Activated CD4-positive, alpha-beta T cell treated with anti-CD3 and anti-CD28 coated beads, Interleukin-2, amount 10 ng/mL, durations not matched to agents 24 days and 14 days (primary cell): ENCODE data around the gene TIAM1. TPM values are rescaled to one million over a fixed set of nuclear protein-coding genes. Genes with fewer than 3 reads are reported as not detected.

Source experiments
- DNase-seq: peaks from one replicate; pipeline ENCODE4 v3.0.0; 2022
- H3K27ac Mint-ChIP-seq: one replicate; pipeline ENCODE4 v1.8.0; 2022; ENCODE audit warnings: mild to moderate bottlenecking, mixed read lengths
- H3K27me3 Mint-ChIP-seq: one replicate; pipeline ENCODE4 v1.8.0; 2022; ENCODE audit warnings: mixed read lengths
- H3K36me3 Mint-ChIP-seq: one replicate; pipeline ENCODE4 v1.8.0; 2022; ENCODE audit warnings: low read depth, mild to moderate bottlenecking, mixed read lengths
- H3K4me1 Mint-ChIP-seq: one replicate; pipeline ENCODE4 v1.8.0; 2021; ENCODE audit warnings: mixed read lengths
- H3K4me3 Mint-ChIP-seq: one replicate; pipeline ENCODE4 v1.8.0; 2022; ENCODE audit warnings: mild to moderate bottlenecking, moderate library complexity, mixed read lengths
- H3K9me3 Mint-ChIP-seq: one replicate; pipeline ENCODE4 v1.8.0; 2021; ENCODE audit warnings: mixed read lengths
- intact Hi-C: fragments of 100-400 bp; cut with micrococcal nuclease; formaldehyde crosslinking; loops from one replicate; pipeline ENCODE4 v1.15.1; 2023
- total RNA-seq: library from RNA; stranded (reverse); gene quantifications from 2 replicates; pipeline ENCODE4 v1.2.3, GENCODE V29; 2022

Gene TIAM1
- total RNA-seq, 1 donor from 2014 or later = 104 TPM

DNA sequence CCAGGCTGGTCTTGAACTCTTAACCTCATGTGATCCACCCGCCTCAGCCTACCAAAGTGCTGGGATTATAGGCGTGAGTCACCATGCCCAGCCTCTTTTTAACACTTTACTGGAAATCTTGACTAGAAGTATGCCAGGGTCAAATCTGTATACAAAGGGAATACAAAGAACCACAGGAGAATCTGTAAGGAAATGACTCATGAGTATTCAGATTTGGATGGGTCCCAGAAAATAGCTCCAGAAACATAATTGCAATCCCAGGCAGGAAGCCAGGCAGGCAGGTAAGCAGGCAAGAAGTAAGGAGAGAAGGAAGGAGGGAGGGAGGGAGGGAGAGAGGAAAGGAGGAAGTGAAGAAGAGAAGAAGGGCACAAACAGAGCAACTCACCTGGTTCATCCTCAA, 22.8 kb upstream of the TIAM1 start:
- peaks cover 6% of the 10 kb centered on the region for H3K36me3 Mint-ChIP-seq
- H3K4me1 Mint-ChIP-seq = peaks cover 48% of the 10 kb centered on the region
- no peak overlapping the region for H3K27ac Mint-ChIP-seq
- intact Hi-C loops = no loop called here
- H3K27me3 Mint-ChIP-seq = no peaks in the 10 kb centered on the region
- no peak for DNase-seq
- no peak overlapping the region for H3K4me3 Mint-ChIP-seq
- peaks cover 4% of the 10 kb centered on the region for H3K9me3 Mint-ChIP-seq

DNA sequence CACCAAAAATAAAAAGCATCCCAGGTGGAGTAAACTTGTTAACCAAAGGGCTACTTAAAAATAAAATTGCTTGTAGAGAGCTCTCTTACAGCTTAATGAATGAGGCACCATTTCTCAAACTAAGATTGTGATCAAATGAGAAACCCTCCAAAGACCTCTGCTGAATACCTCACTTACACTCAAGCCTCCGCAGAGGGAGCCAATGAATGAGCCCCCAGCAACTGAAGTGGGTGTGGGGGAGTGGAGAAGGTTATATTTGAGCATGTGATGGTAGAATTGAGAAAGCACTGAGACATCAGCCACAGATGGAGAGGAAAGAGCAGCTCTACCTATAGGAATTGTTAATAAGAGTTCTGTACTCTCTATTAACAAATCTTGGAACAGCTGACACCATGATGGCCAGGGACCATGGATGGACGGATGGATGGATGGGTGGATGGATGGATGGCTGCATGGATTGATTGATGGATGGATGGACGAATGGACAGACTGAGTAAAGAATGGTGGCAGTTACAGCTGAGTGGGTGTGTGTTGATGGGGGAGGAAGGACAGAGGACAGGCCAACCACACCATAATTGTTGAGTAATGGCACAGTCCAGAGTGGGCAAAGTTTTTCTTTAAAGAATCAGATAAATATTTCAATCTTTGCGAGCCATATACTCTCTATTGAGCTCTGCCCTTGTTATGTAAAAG, 20.3 kb upstream of the TIAM1 start:
- peak; percentile 62 for DNase-seq
- Mint-ChIP-seq H3K27ac (peak overlapping the region; percentile 80), H3K36me3 (peaks cover 13% of the 10 kb centered on the region), H3K4me1 (peaks cover 55% of the 10 kb centered on the region), H3K4me3 (peak overlapping the region; percentile 73), H3K27me3 (no peaks in the 10 kb centered on the region), H3K9me3 (peaks cover 14% of the 10 kb centered on the region)
- intact Hi-C loops = loop anchor here (1.0 to 5.0 kb wide), 2 partner anchors 10 to 33 kb away; no protein-coding TSS in a partner anchor

DNA sequence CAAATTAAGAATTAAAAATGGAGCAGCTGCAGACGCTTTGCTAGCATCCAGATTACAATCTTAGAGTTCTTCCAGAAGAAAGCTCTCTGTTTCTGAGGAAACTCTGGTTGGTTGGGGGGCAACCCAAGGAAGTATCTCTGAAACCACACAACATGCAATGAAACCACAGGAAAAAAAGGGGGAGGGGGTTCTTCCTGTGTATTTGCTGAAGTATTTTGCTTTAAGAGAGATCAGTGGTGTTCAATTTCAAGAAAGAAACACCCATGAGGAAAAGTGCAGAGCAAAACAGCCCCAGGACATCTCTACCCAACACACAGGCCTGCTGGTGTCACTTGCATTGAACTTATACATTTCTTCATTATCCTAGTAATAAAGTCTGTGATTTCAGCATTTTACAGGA, 19.7 kb upstream of the TIAM1 start:
- Mint-ChIP-seq H3K4me3 (peak overlapping the region; percentile 73), H3K36me3 (peaks cover 16% of the 10 kb centered on the region), H3K27ac (peak overlapping the region; percentile 80), H3K9me3 (peaks cover 14% of the 10 kb centered on the region), H3K4me1 (peaks cover 55% of the 10 kb centered on the region), H3K27me3 (no peaks in the 10 kb centered on the region)
- intact Hi-C loops = loop anchor here (1.0 to 5.0 kb wide), 2 partner anchors 9 to 34 kb away; no protein-coding TSS in a partner anchor
- DNase-seq = peak; percentile 85

DNA sequence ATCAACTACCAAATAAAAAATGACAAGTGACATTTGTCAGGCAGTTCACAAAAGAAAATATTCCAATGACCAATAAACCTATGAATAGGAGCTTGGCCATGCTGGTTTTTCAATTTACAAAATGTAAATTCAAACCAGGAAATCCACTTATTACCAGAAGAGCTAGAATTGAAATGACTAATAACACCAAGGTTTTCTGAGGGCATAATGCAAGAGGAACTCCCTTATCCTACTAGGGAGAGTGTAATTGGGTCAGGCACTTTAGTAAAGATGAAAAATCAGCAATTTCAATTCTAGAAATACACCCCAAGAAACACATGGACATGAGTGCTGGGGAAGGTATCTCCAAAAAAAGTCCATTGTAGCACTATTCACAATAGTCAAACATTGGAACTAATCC, 16.7 kb upstream of the TIAM1 start:
- Mint-ChIP-seq H3K9me3 (peaks cover 14% of the 10 kb centered on the region), H3K27me3 (no peaks in the 10 kb centered on the region), H3K27ac (peak overlapping the region; percentile 12), H3K4me3 (no peak overlapping the region), H3K4me1 (peaks cover 49% of the 10 kb centered on the region), H3K36me3 (peaks cover 17% of the 10 kb centered on the region)
- no peak for DNase-seq
- intact Hi-C loops = loop anchor here (5.0 kb wide), 1 partner anchor 37 kb away; no protein-coding TSS in a partner anchor

DNA sequence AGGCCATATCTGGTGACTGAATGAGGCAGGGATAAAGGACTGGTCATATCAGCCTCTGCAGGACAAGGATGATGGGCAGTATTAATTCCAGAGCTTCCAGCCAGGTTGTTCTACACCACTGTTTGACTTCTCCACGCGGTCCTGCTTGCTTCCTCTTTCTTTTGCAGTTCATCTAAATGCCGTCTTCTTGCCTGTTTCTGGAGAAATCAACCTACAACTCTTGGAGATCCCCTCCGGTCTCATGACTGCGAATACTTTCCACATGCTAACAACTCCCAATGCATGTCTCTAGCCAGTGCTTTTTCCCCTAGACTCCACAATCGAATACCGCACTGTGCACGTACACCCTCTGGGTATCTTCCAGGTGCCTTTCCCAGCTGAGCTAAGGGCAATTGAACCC, 14.1 kb upstream of the TIAM1 start:
- intact Hi-C loops = no loop called here
- Mint-ChIP-seq H3K27ac (no peak overlapping the region), H3K27me3 (peaks cover 5% of the 10 kb centered on the region), H3K36me3 (peaks cover 20% of the 10 kb centered on the region), H3K9me3 (peaks cover 10% of the 10 kb centered on the region), H3K4me3 (no peak overlapping the region), H3K4me1 (peaks cover 45% of the 10 kb centered on the region)
- DNase-seq = no peak

DNA sequence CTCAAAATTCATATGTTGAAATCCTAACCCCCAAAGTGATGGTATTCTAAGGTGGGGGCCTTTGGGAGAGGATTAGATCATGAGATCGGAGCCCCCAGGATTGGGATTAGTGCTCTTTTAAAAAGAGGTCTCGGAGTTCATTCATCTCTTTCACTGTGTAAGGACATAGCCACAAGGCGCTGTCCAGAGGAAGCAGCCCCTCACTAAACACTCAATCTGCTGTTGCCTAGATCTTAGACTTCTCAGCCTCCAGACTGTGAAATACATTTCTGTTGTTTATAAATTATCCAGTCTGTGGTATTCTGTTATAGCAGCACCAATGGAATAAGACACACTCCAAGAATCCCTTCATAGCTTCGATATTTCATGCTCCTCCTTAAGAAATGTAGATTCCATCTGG, 12.4 kb upstream of the TIAM1 start:
- Mint-ChIP-seq H3K4me1 (peaks cover 48% of the 10 kb centered on the region), H3K36me3 (peaks cover 22% of the 10 kb centered on the region), H3K27me3 (peaks cover 5% of the 10 kb centered on the region), H3K27ac (no peak overlapping the region), H3K4me3 (no peak overlapping the region), H3K9me3 (peaks cover 10% of the 10 kb centered on the region)
- no peak for DNase-seq
- intact Hi-C loops = no loop called here

DNA sequence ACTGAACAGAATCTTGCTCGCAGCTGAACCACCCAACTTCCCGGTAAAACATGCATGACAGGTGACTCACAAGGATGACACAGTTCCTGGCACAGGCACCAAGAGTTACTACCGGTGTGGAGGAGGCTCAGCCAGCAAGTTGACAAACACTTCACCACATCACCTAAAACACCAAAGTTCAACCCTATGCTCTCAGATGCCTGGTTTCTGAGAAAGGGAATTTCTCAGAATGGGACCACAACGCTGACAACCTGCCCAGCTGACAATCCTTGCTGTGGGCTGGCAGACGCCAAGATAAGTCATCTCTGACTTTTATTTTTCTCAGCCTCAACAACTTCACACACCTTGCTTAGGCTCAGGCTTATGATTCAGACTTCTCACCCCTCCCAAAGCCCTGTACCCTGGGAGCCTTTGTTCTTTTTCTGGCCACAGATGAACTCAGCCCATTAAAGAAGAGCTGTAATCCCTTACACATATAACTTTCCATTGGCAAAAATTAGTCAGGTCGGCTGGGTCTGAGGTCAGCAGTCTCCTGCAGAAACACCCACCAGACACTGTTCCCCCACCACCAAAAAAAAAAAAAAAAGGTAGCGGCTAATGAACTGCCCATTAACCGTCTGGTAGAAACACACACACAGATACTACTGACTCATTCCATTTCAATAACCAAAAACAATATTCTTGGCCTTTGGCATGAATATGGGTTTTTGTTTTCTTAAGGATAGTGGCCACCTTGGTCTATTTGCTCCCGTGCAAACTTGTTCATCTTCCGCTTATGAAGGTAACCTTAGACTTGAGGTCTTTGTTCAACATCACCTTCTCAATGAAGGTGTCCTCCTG, 10.8 kb upstream of the TIAM1 start:
- Mint-ChIP-seq H3K9me3 (peaks cover 4% of the 10 kb centered on the region), H3K4me1 (peaks cover 40% of the 10 kb centered on the region), H3K4me3 (peak overlapping the region; percentile 44), H3K36me3 (peaks cover 25% of the 10 kb centered on the region), H3K27me3 (peaks cover 5% of the 10 kb centered on the region), H3K27ac (peak overlapping the region; percentile 87)
- intact Hi-C loops = loop anchor here (1.0 to 2.0 kb wide), 9 partner anchors 9 to 222 kb away; no protein-coding TSS in a partner anchor
- DNase-seq = peak; percentile 95

DNA sequence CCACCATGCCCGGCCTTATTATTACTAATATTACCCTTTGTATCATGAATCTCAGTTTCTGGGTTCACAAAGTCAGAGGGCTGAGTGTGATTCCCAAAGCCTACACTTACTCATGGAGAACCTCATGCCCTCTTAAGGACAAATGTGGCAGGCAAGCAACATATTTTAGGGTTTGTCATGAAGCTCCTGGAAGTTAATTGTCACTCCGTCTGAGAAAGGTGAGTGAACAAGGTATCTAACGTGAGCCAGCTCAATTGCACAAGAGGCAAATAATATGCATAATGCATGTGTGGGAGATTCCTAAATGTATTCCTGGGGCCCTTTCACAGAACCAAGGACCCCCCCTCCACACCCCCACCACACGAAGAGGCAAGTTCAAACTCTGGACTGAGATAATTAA, 10.1 kb upstream of the TIAM1 start:
- Mint-ChIP-seq H3K4me1 (peaks cover 38% of the 10 kb centered on the region), H3K27me3 (peaks cover 5% of the 10 kb centered on the region), H3K36me3 (peaks cover 20% of the 10 kb centered on the region), H3K27ac (peak overlapping the region; percentile 87), H3K4me3 (peak overlapping the region; percentile 44), H3K9me3 (peaks cover 4% of the 10 kb centered on the region)
- DNase-seq = no peak
- intact Hi-C loops = loop anchor here (1.0 to 2.0 kb wide), 9 partner anchors 10 to 221 kb away; no protein-coding TSS in a partner anchor

DNA sequence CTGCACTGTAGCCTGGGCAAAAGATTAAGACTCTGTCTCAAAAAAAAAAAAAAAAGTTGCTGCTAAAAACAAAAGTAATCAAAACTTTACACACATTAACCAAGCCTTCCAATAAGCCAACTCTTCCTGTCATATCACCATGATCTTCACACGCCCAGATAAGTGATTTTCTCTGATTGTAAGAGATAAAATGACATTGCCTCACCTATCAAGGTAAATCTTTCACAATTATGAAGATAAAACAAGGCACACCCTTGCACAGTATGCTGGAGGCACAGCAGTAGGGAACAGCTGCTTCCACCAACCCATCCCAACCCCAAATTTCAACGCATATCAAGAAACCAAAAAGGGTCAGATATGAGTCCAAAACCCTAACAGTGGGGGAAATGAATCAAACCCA, 8.8 kb upstream of the TIAM1 start:
- Mint-ChIP-seq H3K4me1 (peaks cover 41% of the 10 kb centered on the region), H3K27ac (peak overlapping the region; percentile 59), H3K36me3 (peaks cover 22% of the 10 kb centered on the region), H3K27me3 (peaks cover 5% of the 10 kb centered on the region), H3K4me3 (peak overlapping the region; percentile 48), H3K9me3 (peaks cover 4% of the 10 kb centered on the region)
- peak; percentile 71 for DNase-seq
- intact Hi-C loops = no loop called here

DNA sequence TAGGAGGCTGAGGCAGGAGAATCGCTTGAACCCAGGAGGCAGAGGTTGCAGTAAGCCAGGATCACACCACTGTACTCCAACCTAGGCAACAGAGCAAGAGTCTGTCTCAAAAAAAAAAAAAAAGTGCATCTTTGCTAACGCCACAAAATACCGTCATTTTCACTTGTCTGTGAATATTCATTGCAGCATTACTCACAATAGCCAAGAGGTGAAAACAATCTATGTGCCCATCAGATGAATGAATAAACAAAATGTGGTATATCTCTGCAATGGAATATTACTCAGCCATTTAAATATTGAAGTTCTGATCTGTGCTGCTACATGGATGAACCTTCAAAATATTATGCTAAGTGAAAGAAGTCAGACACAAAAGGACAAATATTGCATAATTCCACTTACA, 7.9 kb upstream of the TIAM1 start:
- Mint-ChIP-seq H3K4me3 (no peak overlapping the region), H3K9me3 (peaks cover 4% of the 10 kb centered on the region), H3K27ac (peak overlapping the region; percentile 65), H3K36me3 (peaks cover 22% of the 10 kb centered on the region), H3K27me3 (peaks cover 8% of the 10 kb centered on the region), H3K4me1 (peaks cover 47% of the 10 kb centered on the region)
- DNase-seq = no peak
- intact Hi-C loops = no loop called here

DNA sequence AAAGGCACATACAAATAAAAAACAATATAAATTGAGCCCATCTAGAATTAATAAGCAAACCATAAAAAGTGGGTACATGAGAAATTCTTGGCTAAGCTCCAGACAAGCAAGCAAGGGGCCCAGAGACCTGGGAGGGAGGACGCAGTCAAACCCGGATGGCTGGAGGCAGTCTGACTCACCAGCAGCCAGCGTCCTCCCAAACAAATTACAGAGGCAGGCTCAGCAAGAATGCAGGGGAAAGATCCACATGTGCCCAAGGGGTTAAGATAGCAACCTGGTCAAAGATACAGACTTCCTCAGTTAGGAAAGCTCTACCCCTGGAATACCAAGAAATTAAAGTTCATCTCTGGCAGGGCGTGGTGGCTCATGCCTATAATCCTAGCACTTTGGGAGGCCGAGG, 7.4 kb upstream of the TIAM1 start:
- intact Hi-C loops = no loop called here
- no peak for DNase-seq
- H3K27ac Mint-ChIP-seq = peak overlapping the region; percentile 65
- peaks cover 10% of the 10 kb centered on the region for H3K27me3 Mint-ChIP-seq
- no peak overlapping the region for H3K4me3 Mint-ChIP-seq
- H3K36me3 Mint-ChIP-seq = peaks cover 22% of the 10 kb centered on the region
- H3K4me1 Mint-ChIP-seq = peaks cover 49% of the 10 kb centered on the region
- H3K9me3 Mint-ChIP-seq = peaks cover 4% of the 10 kb centered on the region

DNA sequence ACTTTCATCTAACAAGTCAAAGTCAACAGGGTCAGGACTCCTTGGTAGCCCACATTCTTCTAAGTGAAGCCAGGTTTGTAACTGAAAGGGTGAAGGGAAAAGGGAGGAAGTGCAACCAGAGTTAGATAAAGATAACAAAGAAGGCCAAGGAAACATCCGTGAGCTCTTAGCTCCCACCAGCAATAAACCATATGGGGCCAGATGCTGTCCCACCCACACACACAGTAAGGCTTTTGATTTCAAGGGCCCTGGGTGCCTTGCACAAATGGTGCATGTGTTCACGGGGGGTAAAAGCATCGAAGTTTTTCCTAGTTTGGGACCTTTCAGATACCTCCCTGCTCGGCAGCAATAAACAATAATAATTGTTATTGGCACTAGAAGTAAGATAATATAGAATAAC, 5.1 kb upstream of the TIAM1 start:
- Mint-ChIP-seq H3K27me3 (peaks cover 15% of the 10 kb centered on the region), H3K9me3 (peaks cover 4% of the 10 kb centered on the region), H3K4me3 (no peak overlapping the region), H3K36me3 (peaks cover 14% of the 10 kb centered on the region), H3K4me1 (peaks cover 40% of the 10 kb centered on the region), H3K27ac (no peak overlapping the region)
- no peak for DNase-seq
- intact Hi-C loops = no loop called here

DNA sequence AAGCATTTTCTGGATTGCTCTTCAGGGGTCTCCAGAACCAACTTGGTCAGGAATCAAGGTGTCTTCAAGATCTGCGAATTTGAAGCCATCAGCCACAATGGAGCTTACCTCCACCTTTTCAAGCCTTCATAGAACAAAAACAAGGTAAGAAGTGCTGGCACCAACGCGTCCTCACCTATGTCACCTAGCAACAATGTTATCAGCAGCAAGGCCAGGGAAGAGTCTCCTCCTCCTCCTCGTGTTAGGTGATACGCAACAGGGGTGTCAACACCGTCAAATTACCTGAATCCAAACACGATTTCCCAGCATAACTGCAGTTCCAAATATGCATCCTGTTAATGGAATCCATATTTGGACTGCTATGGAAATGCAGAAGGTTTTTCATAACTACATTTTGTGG, 4.1 kb upstream of the TIAM1 start:
- Mint-ChIP-seq H3K36me3 (peaks cover 14% of the 10 kb centered on the region), H3K27ac (no peak overlapping the region), H3K4me1 (peaks cover 48% of the 10 kb centered on the region), H3K4me3 (no peak overlapping the region), H3K27me3 (peaks cover 17% of the 10 kb centered on the region), H3K9me3 (peaks cover 4% of the 10 kb centered on the region)
- DNase-seq = no peak
- intact Hi-C loops = no loop called here

DNA sequence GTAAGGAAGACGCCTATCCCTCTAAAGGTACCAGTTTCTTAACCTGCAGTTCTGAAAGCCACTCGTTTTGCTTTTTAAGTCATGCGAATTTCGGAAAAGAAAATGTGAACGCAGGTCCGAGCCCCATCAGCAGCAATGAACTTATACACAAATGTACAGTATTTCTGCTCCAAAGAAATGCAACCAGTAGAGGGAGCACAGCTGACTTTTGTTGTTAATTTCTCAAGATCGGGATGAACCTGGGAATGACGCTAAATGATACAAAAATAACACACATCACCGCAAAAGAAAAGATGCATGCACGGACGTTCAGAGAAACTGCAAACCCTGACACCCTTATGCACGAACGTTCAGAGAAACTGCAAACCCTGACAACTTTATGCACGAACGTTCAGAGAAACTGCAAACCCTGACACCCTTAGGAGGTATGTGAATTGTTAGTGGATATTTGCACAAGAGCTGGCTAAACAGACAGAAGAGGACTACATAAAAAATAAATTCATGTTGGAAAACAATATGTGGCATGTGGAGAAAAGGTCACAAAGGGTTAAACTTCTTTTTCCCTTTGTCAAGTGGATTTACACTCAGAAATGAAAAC, 3.5 kb upstream of the TIAM1 start:
- Mint-ChIP-seq H3K36me3 (peaks cover 12% of the 10 kb centered on the region), H3K4me3 (no peak overlapping the region), H3K27ac (no peak overlapping the region), H3K27me3 (peaks cover 17% of the 10 kb centered on the region), H3K9me3 (peaks cover 4% of the 10 kb centered on the region), H3K4me1 (peaks cover 49% of the 10 kb centered on the region)
- intact Hi-C loops = no loop called here
- no peak for DNase-seq
